AG04450 (cell line): Measurements from ENCODE around the gene STYK1. TPM values are rescaled to one million over a fixed set of nuclear protein-coding genes. Genes with fewer than 3 reads are reported as not detected.

ENCODE experiments used
- CTCF ChIA-PET: fragments of 300-600, 350-600 bp; formaldehyde crosslinking; extraction: SDS; loops from one replicate; lab custom pipeline; 2022; ENCODE audit warnings: antibody characterized with exemption, inconsistent platforms; lab: Charles Lee
- POLR2A ChIA-PET: fragments of 350-600 bp; formaldehyde crosslinking; extraction: SDS; loops from one replicate; lab custom pipeline; 2021; ENCODE audit warnings: antibody characterized with exemption, inconsistent platforms; lab: Yijun Ruan, JAX
- DNase-seq: peaks from one replicate; pipeline ENCODE4 v3.0.0-alpha.2; 2011; ENCODE audit warnings: low read depth, low spot score
- H3K27ac ChIP-seq: one replicate; pipeline ENCODE4 v1.5.1; 2012; ENCODE audit warnings: low read depth, low read length, control low read depth
- H3K27me3 ChIP-seq: one replicate; pipeline ENCODE4 v1.6.0; 2012; ENCODE audit warnings: low read length; ENCODE audit not compliant: control insufficient read depth, insufficient read depth
- H3K4me3 ChIP-seq: 2 replicates; pipeline ENCODE4 v1.5.1; 2011; ENCODE audit warnings: mild to moderate bottlenecking, low read depth, low read length, control low read depth
- H3K9me3 ChIP-seq: 2 replicates; pipeline ENCODE4 v1.5.1; 2012; ENCODE audit warnings: low read length; ENCODE audit not compliant: control insufficient read depth, insufficient read depth
- CTCF ChIP-seq: IDR thresholded peaks from 2 replicates; pipeline ENCODE4 v1.5.1; 2011; ENCODE audit warnings: low read depth, low read length, control low read depth, inconsistent platforms
- polyA plus RNA-seq: library from polyadenylated mRNA; depleted of rRNA; stranded (reverse); fragments of >200 nt; gene quantifications from 2 replicates; pipeline ENCODE4 v1.2.3, GENCODE V29; 2011

The STYK1 gene
- polyA plus RNA-seq, 1 experiment, result 0.02 TPM

- no peak for DNase-seq
- no peaks in the 10 kb centered on the region for H3K27me3 ChIP-seq
- H3K27ac ChIP-seq, result peak overlapping the region; percentile 22
- H3K9me3 ChIP-seq, result peaks cover 5% of the 10 kb centered on the region
- ChIA-PET CTCF (interaction anchor here (0.6 kb wide), 1 partner anchor 108 kb away, joined by 3 read pairs; no protein-coding TSS in a partner anchor), POLR2A (no interaction called here)
- H3K4me3 ChIP-seq, result no peak overlapping the region
- TF ChIP-seq CTCF, result no peak
These were observed 31.9 kb downstream of the STYK1 start for GRCh38 chr12:10641735-10642500.

- no peak for TF ChIP-seq CTCF
- POLR2A ChIA-PET, result no interaction called here
- Histone ChIP-seq H3K4me3 (no peak overlapping the region), H3K9me3 (no peaks in the 10 kb centered on the region), H3K27ac (no peak overlapping the region), H3K27me3 (no peaks in the 10 kb centered on the region)
- no peak for DNase-seq
- CTCF ChIA-PET, result no interaction called here
These were observed 35.1 kb downstream of the STYK1 start for GRCh38 chr12:10638728-10639127.

GRCh38 chr12:10636611-10637010 is 37.2 kb downstream of the STYK1 start:
- ChIA-PET CTCF (no interaction called here), POLR2A (no interaction called here)
- H3K27me3 ChIP-seq, result no peaks in the 10 kb centered on the region
- no peaks in the 10 kb centered on the region for H3K9me3 ChIP-seq
- TF ChIP-seq CTCF, result no peak
- no peak overlapping the region for H3K27ac ChIP-seq
- H3K4me3 ChIP-seq, result no peak overlapping the region
- no peak for DNase-seq

- no peaks in the 10 kb centered on the region for H3K9me3 ChIP-seq
- no peak overlapping the region for H3K27ac ChIP-seq
- POLR2A ChIA-PET, result no interaction called here
- no peak for DNase-seq
- CTCF ChIA-PET, result no interaction called here
- TF ChIP-seq CTCF, result no peak
- no peak overlapping the region for H3K4me3 ChIP-seq
- no peaks in the 10 kb centered on the region for H3K27me3 ChIP-seq
These were observed 37.7 kb downstream of the STYK1 start for GRCh38 chr12:10636124-10636523.

- no peak for TF ChIP-seq CTCF
- no peak for DNase-seq
- POLR2A ChIA-PET, result no interaction called here
- no peaks in the 10 kb centered on the region for H3K27me3 ChIP-seq
- H3K9me3 ChIP-seq, result no peaks in the 10 kb centered on the region
- H3K4me3 ChIP-seq, result no peak overlapping the region
- H3K27ac ChIP-seq, result no peak overlapping the region
- CTCF ChIA-PET, result interaction anchor here (2.6 kb wide), 1 partner anchor 115 kb away, joined by 9 read pairs; no protein-coding TSS in a partner anchor
These were observed 38.5 kb downstream of the STYK1 start for GRCh38 chr12:10635306-10635705.
